GM06990 (cell line): ENCODE measurements around the gene KCNQ2.
A peak's percentile ranks its signal among the peaks of the same experiment; 100 is the strongest.
"Not testable (repeated sequence)": the region's sequence is repeated elsewhere in the genome, so short reads cannot be mapped to it uniquely, and the experiment has no call there.

ENCODE experiments used
- DNase-seq: peaks from one replicate; pipeline ENCODE4 v3.0.0-alpha.2; 2011; ENCODE audit not compliant: insufficient read length; ENCODE audit errors: extremely low read depth
- H3K27me3 ChIP-seq: replicated peaks from 2 replicates; pipeline ENCODE4 v1.6.0; 2011; ENCODE audit warnings: low read length; ENCODE audit not compliant: control insufficient read depth, insufficient read depth
- H3K36me3 ChIP-seq: 2 replicates; pipeline ENCODE4 v1.5.1; 2011; ENCODE audit warnings: low read length; ENCODE audit not compliant: control insufficient read depth, insufficient read depth
- H3K4me3 ChIP-seq: replicated peaks from 2 replicates; pipeline ENCODE4 v1.5.1; 2011; ENCODE audit warnings: low read depth, mild to moderate bottlenecking, control low read depth, low read length
- CTCF ChIP-seq: IDR thresholded peaks from 2 replicates; pipeline ENCODE4 v1.5.1; 2011; ENCODE audit warnings: low read length, control low read depth, mild to moderate bottlenecking, inconsistent platforms; ENCODE audit not compliant: insufficient read depth, poor library complexity, severe bottlenecking

Gene KCNQ2

GRCh38 chr20:63518946-63519667 is 46.7 kb upstream of the KCNQ2 start:
- peak; percentile 14 for DNase-seq
- Histone ChIP-seq H3K4me3 (peak overlapping the region; percentile 90), H3K27me3 (no peaks in the 10 kb centered on the region), H3K36me3 (peaks cover 13% of the 10 kb centered on the region)
- TF ChIP-seq CTCF = no peak

GRCh38 chr20:63518351-63518861 is 46.0 kb upstream of the KCNQ2 start:
- peak; percentile 10 for DNase-seq
- peaks cover 11% of the 10 kb centered on the region for H3K36me3 ChIP-seq
- no peak for TF ChIP-seq CTCF

GRCh38 chr20:63517376-63518309 is 45.2 kb upstream of the KCNQ2 start:
- no peaks in the 10 kb centered on the region for H3K27me3 ChIP-seq
- TF ChIP-seq CTCF = no peak
- H3K4me3 ChIP-seq = no peak overlapping the region
- peak; percentile 6 for DNase-seq
- H3K36me3 ChIP-seq = peaks cover 5% of the 10 kb centered on the region

More at GRCh38 chr20:63518351-63518861, 46.0 kb upstream of the KCNQ2 start:
- Histone ChIP-seq H3K4me3 (no peak overlapping the region), H3K27me3 (no peaks in the 10 kb centered on the region)

GRCh38 chr20:63514520-63514919 is 42.1 kb upstream of the KCNQ2 start:
- H3K27me3 ChIP-seq, DNase-seq, H3K4me3 ChIP-seq, H3K36me3 ChIP-seq: not testable (repeated sequence)

- no peak for TF ChIP-seq CTCF
- Histone ChIP-seq H3K36me3 (no peaks in the 10 kb centered on the region), H3K27me3 (no peaks in the 10 kb centered on the region), H3K4me3 (no peak overlapping the region)
- DNase-seq = no peak
These were observed 40.8 kb upstream of the KCNQ2 start for GRCh38 chr20:63513207-63513606.

- no peaks in the 10 kb centered on the region for H3K27me3 ChIP-seq
- DNase-seq = no peak
These were observed 36.7 kb upstream of the KCNQ2 start for GRCh38 chr20:63509088-63509564.

More at GRCh38 chr20:63509088-63509564, 36.7 kb upstream of the KCNQ2 start:
- TF ChIP-seq CTCF = no peak
- no peaks in the 10 kb centered on the region for H3K36me3 ChIP-seq
- no peak overlapping the region for H3K4me3 ChIP-seq
